ENCODE measurements around the gene ATXN1.

- TF ChIP-seq GATA2 (IDR thresholded peaks at IDR 0.05; ENCODE audit: low read depth, low read length) (no peak), GATA3 (IDR thresholded peaks at IDR 0.05; ENCODE audit: low read depth, low read length) (no peak)
Observed at GRCh38 chr6:16273256-16273655, 488.0 kb downstream of the ATXN1 start.
